Mucosa of rectum (tissue), 2 donors: Measurements from ENCODE around the gene ZNF804A.
A peak's percentile ranks its signal among the peaks of the same experiment; 100 is the strongest.

ENCODE experiments used
- H3K27ac ChIP-seq, 2 donors: one replicate each; pipeline ENCODE4 v1.7.0; 2013; ENCODE audit warnings: inconsistent platforms in 2 of 2, low read depth in 2 of 2, low read length in 2 of 2
- H3K27me3 ChIP-seq, 2 donors: one replicate each; pipeline ENCODE4 v1.7.0; 2013; ENCODE audit warnings: low read length in 2 of 2; ENCODE audit not compliant: control insufficient read depth in 2 of 2, insufficient read depth in 2 of 2
- H3K36me3 ChIP-seq, 2 donors: one replicate each; pipeline ENCODE4 v1.7.0; 2013; ENCODE audit warnings: low read length in 2 of 2; ENCODE audit not compliant: control insufficient read depth in 2 of 2, insufficient read depth in 2 of 2
- H3K4me1 ChIP-seq, 2 donors: one replicate each; pipeline ENCODE4 v1.7.0; 2013; ENCODE audit warnings: low read length in 2 of 2, mild to moderate bottlenecking in 1 of 2; ENCODE audit not compliant: control insufficient read depth in 2 of 2, insufficient read depth in 2 of 2
- H3K4me3 ChIP-seq, 2 donors: one replicate each; pipeline ENCODE4 v1.7.0; 2013; ENCODE audit warnings: low read length in 2 of 2
- H3K9ac ChIP-seq, 2 donors: one replicate each; pipeline ENCODE4 v1.7.0; 2013; ENCODE audit warnings: low read length in 2 of 2, low read depth in 1 of 2, mild to moderate bottlenecking in 1 of 2
- H3K9me3 ChIP-seq, 2 donors: one replicate each; pipeline ENCODE4 v1.7.0; 2013; ENCODE audit warnings: low read length in 2 of 2; ENCODE audit not compliant: control insufficient read depth in 2 of 2
- donor health status: healthy.
- donor health status: Normal muscosa, but diverticular disease.

The ZNF804A gene

GRCh38 chr2:184598316-184599053 is at the start of gene ZNF804A:
Gene ZNF804A (plus strand): TSS chr2:184598529. CDS start chr2:184598960, 431 bp downstream.
- Histone ChIP-seq H3K9ac (peak within 1 kb of the TSS in 1 of 2 donors; percentile 17), H3K4me1 (peaks cover 0 to 7% of the 10 kb centered on the region in 2 donors), H3K36me3 (no peaks in the 10 kb centered on the region), H3K27me3 (peaks cover 9 to 24% of the 10 kb centered on the region in 2 donors), H3K4me3 (peak within 1 kb of the TSS; percentile 66 to 68), H3K27ac (peak within 1 kb of the TSS; percentile 20 to 41), H3K9me3 (no peaks in the 10 kb centered on the region)

- Histone ChIP-seq H3K36me3 (no peaks in the 10 kb centered on the region), H3K9me3 (no peaks in the 10 kb centered on the region), H3K4me1 (no peaks in the 10 kb centered on the region), H3K27ac (no peak overlapping the region), H3K27me3 (no peaks in the 10 kb centered on the region), H3K9ac (no peak overlapping the region), H3K4me3 (no peak overlapping the region)
Measured at GRCh38 chr2:184549153-184549552, 49.2 kb upstream of the ZNF804A start.

- Histone ChIP-seq H3K36me3 (no peaks in the 10 kb centered on the region), H3K27me3 (no peaks in the 10 kb centered on the region), H3K27ac (no peak overlapping the region), H3K4me1 (no peaks in the 10 kb centered on the region), H3K9me3 (no peaks in the 10 kb centered on the region), H3K4me3 (no peak overlapping the region), H3K9ac (no peak overlapping the region)
Measured at GRCh38 chr2:184551626-184552025, 46.7 kb upstream of the ZNF804A start.

GRCh38 chr2:184554736-184555135 is 43.6 kb upstream of the ZNF804A start:
- no peaks in the 10 kb centered on the region for H3K36me3 ChIP-seq
- H3K27ac ChIP-seq = no peak overlapping the region
- no peak overlapping the region for H3K4me3 ChIP-seq
- no peaks in the 10 kb centered on the region for H3K27me3 ChIP-seq
- no peak overlapping the region for H3K9ac ChIP-seq
- no peaks in the 10 kb centered on the region for H3K9me3 ChIP-seq
- no peaks in the 10 kb centered on the region for H3K4me1 ChIP-seq

GRCh38 chr2:184555352-184555751 is 43.0 kb upstream of the ZNF804A start:
- no peaks in the 10 kb centered on the region for H3K4me1 ChIP-seq
- no peaks in the 10 kb centered on the region for H3K36me3 ChIP-seq
- no peaks in the 10 kb centered on the region for H3K27me3 ChIP-seq
- no peaks in the 10 kb centered on the region for H3K9me3 ChIP-seq
- H3K9ac ChIP-seq = no peak overlapping the region
- no peak overlapping the region for H3K27ac ChIP-seq
- H3K4me3 ChIP-seq = no peak overlapping the region

- Histone ChIP-seq H3K4me1 (no peaks in the 10 kb centered on the region), H3K27me3 (no peaks in the 10 kb centered on the region), H3K4me3 (no peak overlapping the region), H3K9ac (no peak overlapping the region), H3K27ac (no peak overlapping the region), H3K36me3 (no peaks in the 10 kb centered on the region), H3K9me3 (no peaks in the 10 kb centered on the region)
Measured at GRCh38 chr2:184556639-184557038, 41.7 kb upstream of the ZNF804A start.

- Histone ChIP-seq H3K9ac (no peak overlapping the region), H3K36me3 (no peaks in the 10 kb centered on the region)
Measured at GRCh38 chr2:184558713-184559464, 39.4 kb upstream of the ZNF804A start.

GRCh38 chr2:184560603-184561002 is 37.7 kb upstream of the ZNF804A start:
- H3K4me3 ChIP-seq = no peak overlapping the region
- no peak overlapping the region for H3K27ac ChIP-seq
- no peaks in the 10 kb centered on the region for H3K4me1 ChIP-seq
- H3K36me3 ChIP-seq = no peaks in the 10 kb centered on the region
- no peak overlapping the region for H3K9ac ChIP-seq
- H3K9me3 ChIP-seq = no peaks in the 10 kb centered on the region
- H3K27me3 ChIP-seq = no peaks in the 10 kb centered on the region

More at GRCh38 chr2:184558713-184559464, 39.4 kb upstream of the ZNF804A start:
- Histone ChIP-seq H3K9me3 (no peaks in the 10 kb centered on the region), H3K4me1 (no peaks in the 10 kb centered on the region), H3K27me3 (no peaks in the 10 kb centered on the region), H3K27ac (no peak overlapping the region), H3K4me3 (no peak overlapping the region)

- Histone ChIP-seq H3K27me3 (no peaks in the 10 kb centered on the region), H3K4me3 (no peak overlapping the region), H3K9ac (no peak overlapping the region), H3K36me3 (no peaks in the 10 kb centered on the region), H3K9me3 (no peaks in the 10 kb centered on the region), H3K27ac (no peak overlapping the region), H3K4me1 (no peaks in the 10 kb centered on the region)
Measured at GRCh38 chr2:184562532-184562931, 35.8 kb upstream of the ZNF804A start.

- Histone ChIP-seq H3K4me3 (no peak overlapping the region), H3K27me3 (no peaks in the 10 kb centered on the region), H3K9me3 (no peaks in the 10 kb centered on the region), H3K9ac (no peak overlapping the region), H3K36me3 (no peaks in the 10 kb centered on the region), H3K4me1 (no peaks in the 10 kb centered on the region), H3K27ac (no peak overlapping the region)
Measured at GRCh38 chr2:184564092-184564491, 34.2 kb upstream of the ZNF804A start.
